H7 (cell line): ENCODE data around the gene KBTBD12. TPM values are rescaled to one million over a fixed set of nuclear protein-coding genes. Genes with fewer than 3 reads are reported as not detected.
A peak's percentile ranks its signal among the peaks of the same experiment; 100 is the strongest.
"Not testable (repeated sequence)": the region's sequence is repeated elsewhere in the genome, so short reads cannot be mapped to it uniquely, and the experiment has no call there.

ENCODE experiments used
- DNase-seq: peaks from one replicate; pipeline ENCODE4 v3.0.0; 2012
- H3K27me3 ChIP-seq: 2 replicates; pipeline ENCODE4 v1.6.0; 2011; ENCODE audit warnings: mild to moderate bottlenecking, low read length; ENCODE audit not compliant: control insufficient read depth, insufficient read depth
- H3K36me3 ChIP-seq: replicated peaks from 2 replicates; pipeline ENCODE4 v1.5.1; 2011; ENCODE audit warnings: low read length; ENCODE audit not compliant: control insufficient read depth, insufficient read depth
- H3K4me3 ChIP-seq: 2 replicates; pipeline ENCODE4 v1.5.1; 2011; ENCODE audit warnings: low read depth, mild to moderate bottlenecking, control low read depth, low read length, moderate library complexity; ENCODE audit not compliant: insufficient read depth
- total RNA-seq: library from RNA; depleted of rRNA; stranded (reverse); fragments of >200 nt; shearing (Covaris generic); gene quantifications from 2 replicates; pipeline ENCODE4 v1.2.3, GENCODE V29; 2014; rRNA removed

The KBTBD12 gene
- total RNA-seq, result not detected in 2 replicates

GRCh38 chr3:127915115-127915936 lies at the start of gene KBTBD12:
TSS of gene KBTBD12 (plus strand) at chr3:127915232. CDS start at chr3:127923062, 7,830 bp downstream.
- Histone ChIP-seq H3K27me3 (peaks cover 4% of the 10 kb centered on the region; the same call in 1 of the 2 replicates), H3K36me3 (no peaks in the 10 kb centered on the region), H3K4me3 (peak within 1 kb of the TSS; percentile 19; the same call in 1 of the 2 replicates)
- DNase-seq, result peak; percentile 57

- no peak for DNase-seq
- no peaks in the 10 kb centered on the region for H3K27me3 ChIP-seq
- no peaks in the 10 kb centered on the region for H3K36me3 ChIP-seq
- no peak overlapping the region for H3K4me3 ChIP-seq
Observed at GRCh38 chr3:127865941-127866340, 49.1 kb upstream of the KBTBD12 start.

GRCh38 chr3:127867412-127867811 lies 47.6 kb upstream of the KBTBD12 start:
- no peak for DNase-seq
- Histone ChIP-seq H3K4me3 (no peak overlapping the region), H3K36me3 (no peaks in the 10 kb centered on the region), H3K27me3 (no peaks in the 10 kb centered on the region)

GRCh38 chr3:127867986-127868385 lies 47.0 kb upstream of the KBTBD12 start:
- no peaks in the 10 kb centered on the region for H3K36me3 ChIP-seq
- H3K27me3 ChIP-seq, result no peaks in the 10 kb centered on the region
- no peak overlapping the region for H3K4me3 ChIP-seq
- DNase-seq, result no peak

GRCh38 chr3:127870156-127870555 lies 44.9 kb upstream of the KBTBD12 start:
- no peak overlapping the region for H3K4me3 ChIP-seq
- no peaks in the 10 kb centered on the region for H3K27me3 ChIP-seq
- H3K36me3 ChIP-seq, result no peaks in the 10 kb centered on the region
- DNase-seq, result no peak

- DNase-seq, H3K27me3 ChIP-seq, H3K36me3 ChIP-seq, H3K4me3 ChIP-seq: not testable (repeated sequence)
Observed at GRCh38 chr3:127874097-127874496, 40.9 kb upstream of the KBTBD12 start.

- no peak for DNase-seq
- no peaks in the 10 kb centered on the region for H3K36me3 ChIP-seq
- no peak overlapping the region for H3K4me3 ChIP-seq
- H3K27me3 ChIP-seq, result no peaks in the 10 kb centered on the region
Observed at GRCh38 chr3:127881586-127881985, 33.4 kb upstream of the KBTBD12 start.

- Histone ChIP-seq H3K27me3 (no peaks in the 10 kb centered on the region), H3K36me3 (no peaks in the 10 kb centered on the region), H3K4me3 (no peak overlapping the region)
- no peak for DNase-seq
Observed at GRCh38 chr3:127884041-127884440, 31.0 kb upstream of the KBTBD12 start.

- no peak for DNase-seq
- H3K27me3 ChIP-seq, result no peaks in the 10 kb centered on the region
- no peaks in the 10 kb centered on the region for H3K36me3 ChIP-seq
- no peak overlapping the region for H3K4me3 ChIP-seq
Observed at GRCh38 chr3:127886231-127886955, 28.6 kb upstream of the KBTBD12 start.

GRCh38 chr3:127886956-127887231 lies 28.1 kb upstream of the KBTBD12 start:
- no peak for DNase-seq
- H3K27me3 ChIP-seq, result no peaks in the 10 kb centered on the region
- H3K36me3 ChIP-seq, result no peaks in the 10 kb centered on the region
- no peak overlapping the region for H3K4me3 ChIP-seq

- DNase-seq, result no peak
- Histone ChIP-seq H3K36me3 (no peaks in the 10 kb centered on the region), H3K4me3 (no peak overlapping the region), H3K27me3 (no peaks in the 10 kb centered on the region)
Observed at GRCh38 chr3:127887321-127887720, 27.7 kb upstream of the KBTBD12 start.

- H3K4me3 ChIP-seq, result no peak overlapping the region
- no peaks in the 10 kb centered on the region for H3K36me3 ChIP-seq
- no peak for DNase-seq
- H3K27me3 ChIP-seq, result no peaks in the 10 kb centered on the region
Observed at GRCh38 chr3:127888156-127888555, 26.9 kb upstream of the KBTBD12 start.

GRCh38 chr3:127888564-127889107 lies 26.4 kb upstream of the KBTBD12 start:
- Histone ChIP-seq H3K27me3 (no peaks in the 10 kb centered on the region), H3K4me3 (no peak overlapping the region), H3K36me3 (no peaks in the 10 kb centered on the region)
- DNase-seq, result no peak

- Histone ChIP-seq H3K27me3 (no peaks in the 10 kb centered on the region), H3K4me3 (no peak overlapping the region), H3K36me3 (no peaks in the 10 kb centered on the region)
- DNase-seq, result no peak
Observed at GRCh38 chr3:127889461-127889863, 25.6 kb upstream of the KBTBD12 start.
